ENCODE measurements around the gene VPS9D1.

- TF ChIP-seq POLR2A (IDR thresholded peaks at IDR 0.05; ENCODE audit: low read depth, low read length) (no peak), POLR2AphosphoS5 (IDR thresholded peaks at IDR 0.05; ENCODE audit: low read depth, low read length) (no peak; the same call in 1 of the 2 replicates)
Observed at GRCh38 chr16:89729863-89730593, 9.3 kb upstream of the VPS9D1 start.

Measured in GM12891 (cell line).